Liver (tissue), 3 donors: ENCODE results near the gene NCLN.

ENCODE experiments used
- ATF3 ChIP-seq: IDR thresholded peaks from 2 replicates; pipeline ENCODE4 v1.6.1; 2016; ENCODE audit warnings: antibody characterized with exemption
- CTCF ChIP-seq: fragments of 150-350 bp; IDR thresholded peaks from 2 replicates; pipeline ENCODE4 v1.5.1; 2017; ENCODE audit warnings: improper control_type of control experiment, low read depth, low read length; ENCODE audit not compliant: missing input control
- EGR1 ChIP-seq, 2 donors: IDR thresholded peaks; 2 replicates each; pipeline ENCODE4 v1.6.1; 2016 to 2018; ENCODE audit warnings: antibody characterized with exemption in 2 of 2, low read depth in 2 of 2
- GABPA ChIP-seq, 2 donors: IDR thresholded peaks in 1 of 2; conservative IDR thresholded peaks in 1 of 2; 2 replicates each; pipeline ENCODE4 v1.6.1; 2016; ENCODE audit warnings: antibody characterized with exemption in 2 of 2, mild to moderate bottlenecking in 1 of 2, moderate library complexity in 1 of 2
- HNF4A ChIP-seq, 2 donors: conservative IDR thresholded peaks; 2 replicates each; pipeline ENCODE4 v1.6.1; 2016; ENCODE audit warnings: antibody characterized with exemption in 2 of 2, mild to moderate bottlenecking in 2 of 2
- JUND ChIP-seq, 2 donors: IDR thresholded peaks; 2 replicates each; pipeline ENCODE4 v1.6.1; 2016; ENCODE audit warnings: antibody characterized with exemption in 2 of 2
- REST ChIP-seq: IDR thresholded peaks from 2 replicates; pipeline ENCODE4 v1.6.1; 2016; ENCODE audit warnings: antibody characterized with exemption, mild to moderate bottlenecking
- RXRA ChIP-seq, 2 donors: IDR thresholded peaks; 2 replicates each; pipeline ENCODE4 v1.6.1; 2017 to 2018; ENCODE audit warnings: antibody characterized with exemption in 2 of 2, mild to moderate bottlenecking in 1 of 2
- SP1 ChIP-seq: IDR thresholded peaks from 2 replicates; pipeline ENCODE4 v1.6.1; 2018; ENCODE audit warnings: antibody characterized with exemption, mild to moderate bottlenecking
- TAF1 ChIP-seq: conservative IDR thresholded peaks from 2 replicates; pipeline ENCODE4 v1.6.1; 2016; ENCODE audit warnings: antibody characterized with exemption, mild to moderate bottlenecking
- YY1 ChIP-seq: IDR thresholded peaks from 2 replicates; pipeline ENCODE4 v1.6.1; 2016; ENCODE audit warnings: antibody characterized with exemption, mild to moderate bottlenecking
- ZBTB33 ChIP-seq: IDR thresholded peaks from 2 replicates; pipeline ENCODE4 v1.6.1; 2016; ENCODE audit warnings: antibody characterized with exemption
- donor health status: healthy.
- donor health status: healthy.

GRCh38 chr19:3257071-3257470, 71.3 kb downstream of the NCLN start:
- TF ChIP-seq CTCF (no peak), ATF3 (no peak), RXRA (IDR thresholded peaks at IDR 0.05) (no peak), ZBTB33 (no peak), GABPA (IDR thresholded peaks at IDR 0.05 in 1 of 2, conservative IDR thresholded peaks at IDR 0.05 in 1 of 2) (no peak), SP1 (no peak), EGR1 (IDR thresholded peaks at IDR 0.05; ENCODE audit: low read depth in 2 of 2) (no peak), REST (no peak), YY1 (no peak), JUND (IDR thresholded peaks at IDR 0.05) (no peak), TAF1 (no peak), HNF4A (conservative IDR thresholded peaks at IDR 0.05) (no peak)
